Nephron (organoid): ENCODE measurements around the gene ZBTB16.
A peak's percentile ranks its signal among the peaks of the same experiment; 100 is the strongest.

Source experiments
- H3K27ac Mint-ChIP-seq, 3 experiments: 2 replicates each; pipeline ENCODE4 v1.8.0; 2020; ENCODE audit warnings: mixed read lengths in 3 of 3, mild to moderate bottlenecking in 2 of 3, moderate library complexity in 1 of 3
- H3K27me3 Mint-ChIP-seq: 2 replicates; pipeline ENCODE4 v1.8.0; 2021; ENCODE audit warnings: low read depth, mild to moderate bottlenecking, moderate library complexity, mixed read lengths
- H3K36me3 Mint-ChIP-seq: 2 replicates; pipeline ENCODE4 v1.8.0; 2020; ENCODE audit warnings: low read depth, mixed read lengths
- H3K4me1 Mint-ChIP-seq: 2 replicates; pipeline ENCODE4 v1.8.0; 2020; ENCODE audit warnings: mixed read lengths
- H3K4me3 Mint-ChIP-seq, 3 experiments: 2 replicates each; pipeline ENCODE4 v1.8.0; 2020; ENCODE audit warnings: mild to moderate bottlenecking in 3 of 3, mixed read lengths in 3 of 3, moderate library complexity in 2 of 3
- H3K9me3 Mint-ChIP-seq: 2 replicates; pipeline ENCODE4 v1.8.0; 2020; ENCODE audit warnings: mixed read lengths
- CTCF ChIP-seq, 3 experiments: fragments of 200-600 bp; sonication (generic); IDR thresholded peaks; one replicate each; pipeline ENCODE4 v1.5.0; 2021; ENCODE audit warnings: antibody characterized with exemption in 3 of 3; ENCODE audit not compliant: unreplicated experiment in 3 of 3

ZBTB16 gene

GRCh38 chr11:114115451-114115928 is 56.0 kb downstream of the ZBTB16 start:
- TF ChIP-seq CTCF (IDR thresholded peaks at IDR 0.05; ENCODE audit: unreplicated experiment in 3 of 3) = no peak

GRCh38 chr11:114116357-114116756 is 56.8 kb downstream of the ZBTB16 start:
- Mint-ChIP-seq H3K27me3 (peaks cover 90% of the 10 kb centered on the region), H3K27ac (no peak overlapping the region), H3K4me3 (no peak overlapping the region), H3K36me3 (no peaks in the 10 kb centered on the region), H3K4me1 (peaks cover 10% of the 10 kb centered on the region), H3K9me3 (no peaks in the 10 kb centered on the region)
- TF ChIP-seq CTCF (IDR thresholded peaks at IDR 0.05; ENCODE audit: unreplicated experiment in 3 of 3) = no peak

More at GRCh38 chr11:114115451-114115928, 56.0 kb downstream of the ZBTB16 start:
- H3K4me1 Mint-ChIP-seq = peaks cover 16% of the 10 kb centered on the region
- H3K9me3 Mint-ChIP-seq = no peaks in the 10 kb centered on the region
- no peaks in the 10 kb centered on the region for H3K36me3 Mint-ChIP-seq
- H3K27ac Mint-ChIP-seq = no peak overlapping the region
- peak overlapping the region in 1 of 3 experiments; percentile 11 for H3K4me3 Mint-ChIP-seq
- peaks cover 92% of the 10 kb centered on the region for H3K27me3 Mint-ChIP-seq

- peaks cover 5% of the 10 kb centered on the region for H3K4me1 Mint-ChIP-seq
Observed at GRCh38 chr11:114116800-114117199, 57.3 kb downstream of the ZBTB16 start.

GRCh38 chr11:114120606-114121005 is 61.1 kb downstream of the ZBTB16 start:
- H3K4me3 Mint-ChIP-seq = no peak overlapping the region
- H3K9me3 Mint-ChIP-seq = no peaks in the 10 kb centered on the region
- H3K36me3 Mint-ChIP-seq = no peaks in the 10 kb centered on the region
- no peak overlapping the region for H3K27ac Mint-ChIP-seq
- no peak for TF ChIP-seq CTCF (IDR thresholded peaks at IDR 0.05; ENCODE audit: unreplicated experiment in 3 of 3)
- peaks cover 1% of the 10 kb centered on the region for H3K4me1 Mint-ChIP-seq
- peaks cover 54% of the 10 kb centered on the region for H3K27me3 Mint-ChIP-seq

More at GRCh38 chr11:114116800-114117199, 57.3 kb downstream of the ZBTB16 start:
- Mint-ChIP-seq H3K36me3 (no peaks in the 10 kb centered on the region), H3K27me3 (peaks cover 86% of the 10 kb centered on the region), H3K4me3 (no peak overlapping the region), H3K27ac (no peak overlapping the region), H3K9me3 (no peaks in the 10 kb centered on the region)
- no peak for TF ChIP-seq CTCF (IDR thresholded peaks at IDR 0.05; ENCODE audit: unreplicated experiment in 3 of 3)

- no peaks in the 10 kb centered on the region for H3K36me3 Mint-ChIP-seq
- no peaks in the 10 kb centered on the region for H3K9me3 Mint-ChIP-seq
- peaks cover 51% of the 10 kb centered on the region for H3K27me3 Mint-ChIP-seq
- no peak for TF ChIP-seq CTCF (IDR thresholded peaks at IDR 0.05; ENCODE audit: unreplicated experiment in 3 of 3)
- H3K4me3 Mint-ChIP-seq = no peak overlapping the region
- no peak overlapping the region for H3K27ac Mint-ChIP-seq
- H3K4me1 Mint-ChIP-seq = no peaks in the 10 kb centered on the region
Observed at GRCh38 chr11:114121138-114121537, 61.6 kb downstream of the ZBTB16 start.

GRCh38 chr11:114121804-114122504 is 62.4 kb downstream of the ZBTB16 start:
- Mint-ChIP-seq H3K9me3 (no peaks in the 10 kb centered on the region), H3K27ac (no peak overlapping the region), H3K27me3 (peaks cover 50% of the 10 kb centered on the region), H3K4me1 (no peaks in the 10 kb centered on the region), H3K36me3 (peaks cover under 1% of the 10 kb centered on the region), H3K4me3 (no peak overlapping the region)
- no peak for TF ChIP-seq CTCF (IDR thresholded peaks at IDR 0.05; ENCODE audit: unreplicated experiment in 3 of 3)
